HL-60 (cell line): Measurements from ENCODE around the gene RNF145.

ENCODE experiments used
- DNase-seq, 2 experiments: peaks; one replicate each; pipeline ENCODE4 v3.0.0-alpha.2; 2010 to 2020; ENCODE audit warnings: low read depth in 1 of 2, low spot score in 1 of 2
- H3K27ac ChIP-seq: fragments of 250-450 bp; sonication (Bioruptor Pico); replicated peaks from 2 replicates; pipeline ENCODE4 v1.5.1; 2020; ENCODE audit warnings: mild to moderate bottlenecking, moderate library complexity
- H3K27me3 ChIP-seq: fragments of 250-450 bp; sonication (Bioruptor Pico); 2 replicates; pipeline ENCODE4 v1.5.1; 2021; ENCODE audit warnings: mild to moderate bottlenecking, moderate library complexity; ENCODE audit not compliant: insufficient read depth, poor library complexity, severe bottlenecking
- H3K4me3 ChIP-seq: replicated peaks from 2 replicates; pipeline ENCODE4 v1.5.1; 2011; ENCODE audit warnings: mild to moderate bottlenecking, control low read depth, low read length; ENCODE audit not compliant: insufficient read depth
- CTCF ChIP-seq: IDR thresholded peaks from one replicate; pipeline ENCODE4 v1.5.1; 2011; ENCODE audit warnings: low read length, control low read depth, inconsistent platforms; ENCODE audit not compliant: insufficient read depth
- GABPA ChIP-seq: IDR thresholded peaks from 2 replicates; pipeline ENCODE4 v1.6.1; 2012; ENCODE audit warnings: low read depth
- POLR2AphosphoS5 ChIP-seq: IDR thresholded peaks from 2 replicates; pipeline ENCODE4 v1.6.1; 2012; ENCODE audit warnings: low read depth
- SPI1 ChIP-seq: IDR thresholded peaks from 2 replicates; pipeline ENCODE4 v1.6.1; 2012; ENCODE audit warnings: low read depth, mild to moderate bottlenecking, borderline replicate concordance
- TF ChIP-seq, protein P1 (sequence below): IDR thresholded peaks from 2 replicates; pipeline ENCODE4 v1.6.1; 2012; ENCODE audit warnings: low read depth; ENCODE audit not compliant: insufficient replicate concordance

Gene RNF145

DNA sequence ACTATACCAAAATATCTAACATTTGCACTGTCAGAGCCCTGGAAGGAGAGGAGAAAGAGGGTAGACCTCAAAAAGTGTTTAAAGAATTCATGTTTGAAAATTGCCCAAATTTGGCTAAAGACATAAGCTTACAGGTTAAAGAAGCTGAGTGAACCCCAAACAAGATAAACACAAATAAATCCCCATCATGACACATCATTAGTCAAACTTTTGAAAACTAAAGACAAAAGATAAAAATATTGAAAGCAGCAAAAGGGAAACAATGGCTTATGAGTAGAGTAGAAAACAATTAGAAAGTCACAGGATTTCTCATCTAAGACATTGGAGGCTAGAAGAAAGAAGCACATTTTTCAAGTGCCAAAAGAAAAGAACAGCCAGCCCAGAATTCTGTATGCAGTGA lies 47.7 kb upstream of the RNF145 start:
- H3K4me3 ChIP-seq: no peak overlapping the region
- TF ChIP-seq, protein P1, sequence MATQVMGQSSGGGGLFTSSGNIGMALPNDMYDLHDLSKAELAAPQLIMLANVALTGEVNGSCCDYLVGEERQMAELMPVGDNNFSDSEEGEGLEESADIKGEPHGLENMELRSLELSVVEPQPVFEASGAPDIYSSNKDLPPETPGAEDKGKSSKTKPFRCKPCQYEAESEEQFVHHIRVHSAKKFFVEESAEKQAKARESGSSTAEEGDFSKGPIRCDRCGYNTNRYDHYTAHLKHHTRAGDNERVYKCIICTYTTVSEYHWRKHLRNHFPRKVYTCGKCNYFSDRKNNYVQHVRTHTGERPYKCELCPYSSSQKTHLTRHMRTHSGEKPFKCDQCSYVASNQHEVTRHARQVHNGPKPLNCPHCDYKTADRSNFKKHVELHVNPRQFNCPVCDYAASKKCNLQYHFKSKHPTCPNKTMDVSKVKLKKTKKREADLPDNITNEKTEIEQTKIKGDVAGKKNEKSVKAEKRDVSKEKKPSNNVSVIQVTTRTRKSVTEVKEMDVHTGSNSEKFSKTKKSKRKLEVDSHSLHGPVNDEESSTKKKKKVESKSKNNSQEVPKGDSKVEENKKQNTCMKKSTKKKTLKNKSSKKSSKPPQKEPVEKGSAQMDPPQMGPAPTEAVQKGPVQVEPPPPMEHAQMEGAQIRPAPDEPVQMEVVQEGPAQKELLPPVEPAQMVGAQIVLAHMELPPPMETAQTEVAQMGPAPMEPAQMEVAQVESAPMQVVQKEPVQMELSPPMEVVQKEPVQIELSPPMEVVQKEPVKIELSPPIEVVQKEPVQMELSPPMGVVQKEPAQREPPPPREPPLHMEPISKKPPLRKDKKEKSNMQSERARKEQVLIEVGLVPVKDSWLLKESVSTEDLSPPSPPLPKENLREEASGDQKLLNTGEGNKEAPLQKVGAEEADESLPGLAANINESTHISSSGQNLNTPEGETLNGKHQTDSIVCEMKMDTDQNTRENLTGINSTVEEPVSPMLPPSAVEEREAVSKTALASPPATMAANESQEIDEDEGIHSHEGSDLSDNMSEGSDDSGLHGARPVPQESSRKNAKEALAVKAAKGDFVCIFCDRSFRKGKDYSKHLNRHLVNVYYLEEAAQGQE: no peak
- TF ChIP-seq POLR2AphosphoS5: no peak
- TF ChIP-seq SPI1: no peak
- TF ChIP-seq CTCF: no peak
- no peak for TF ChIP-seq GABPA
- DNase-seq: no peak
- H3K27me3 ChIP-seq: no peaks in the 10 kb centered on the region
- no peak overlapping the region for H3K27ac ChIP-seq

GRCh38 chr5:159252195-159252594 lies 42.8 kb upstream of the RNF145 start:
- Histone ChIP-seq H3K4me3 (no peak overlapping the region), H3K27me3 (no peaks in the 10 kb centered on the region), H3K27ac (no peak overlapping the region)
- DNase-seq: no peak
- TF ChIP-seq SPI1 (no peak), CTCF (no peak), POLR2AphosphoS5 (no peak), GABPA (no peak)
- TF ChIP-seq, protein P1: no peak

DNA sequence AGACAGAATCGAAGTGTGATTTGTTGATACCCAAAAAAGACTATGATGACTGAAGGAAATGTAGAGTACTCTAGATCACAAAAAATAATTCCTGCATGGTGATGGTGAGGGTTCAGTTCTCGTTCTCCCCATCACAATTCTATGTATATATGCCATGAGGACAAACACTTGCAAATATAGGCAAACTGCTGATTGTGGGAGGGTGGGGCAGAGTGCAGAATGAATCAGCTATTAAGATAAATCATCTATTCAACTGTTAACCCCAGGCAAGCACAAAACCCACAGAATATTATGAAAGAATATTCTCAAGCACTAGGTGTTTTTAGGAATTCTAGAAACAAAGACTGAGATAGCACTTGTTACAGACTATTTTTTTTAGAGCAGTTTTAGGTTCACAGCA lies 39.8 kb upstream of the RNF145 start:
- TF ChIP-seq GABPA (no peak), POLR2AphosphoS5 (no peak), CTCF (no peak), SPI1 (no peak)
- TF ChIP-seq, protein P1: no peak
- Histone ChIP-seq H3K27ac (no peak overlapping the region), H3K4me3 (no peak overlapping the region), H3K27me3 (no peaks in the 10 kb centered on the region)
- no peak for DNase-seq
